PC-9 (cell line): ENCODE results near the gene FBP1. TPM values are rescaled to one million over a fixed set of nuclear protein-coding genes. Genes with fewer than 3 reads are reported as not detected.

Source experiments
- BruUV-seq: library from RNA; stranded (reverse); fragments of 400-500 nt; replicated peaks from 2 replicates; lab custom pipeline; 2021; lab: Mats Ljungman, UMichigan
- CTCF ChIA-PET: fragments of 300-600 bp; sonication (Branson Sonifier 250); formaldehyde crosslinking; loops from one replicate; lab custom pipeline; 2022; ENCODE audit warnings: antibody characterized with exemption; lab: Charles Lee
- POLR2A ChIA-PET: fragments of 300-600 bp; sonication (Branson Sonifier 250); formaldehyde crosslinking; loops from one replicate; lab custom pipeline; 2022; ENCODE audit warnings: antibody characterized with exemption; ENCODE audit not compliant: unreplicated experiment; lab: Charles Lee
- DNase-seq, 2 experiments: peaks; one replicate each; pipeline versions ENCODE4 v3.0.0 to v3.0.0-alpha.2; 2015 to 2022; ENCODE audit warnings: mixed read lengths in 1 of 2
- H2AFZ ChIP-seq: fragments of 200-600 bp; sonication (generic); 2 replicates; pipeline ENCODE4 v1.8.1; 2017; ENCODE audit warnings: antibody characterized with exemption
- H3F3A ChIP-seq: fragments of 200-600 bp; sonication (generic); 2 replicates; pipeline ENCODE4 v1.8.1; 2017; ENCODE audit warnings: antibody characterized with exemption, mild to moderate bottlenecking, low read depth; ENCODE audit not compliant: insufficient read depth
- H3K27ac ChIP-seq: fragments of 200-600 bp; sonication (generic); 2 replicates; pipeline ENCODE4 v1.6.1; 2016; ENCODE audit warnings: mixed run types
- H3K27me3 ChIP-seq: fragments of 200-600 bp; sonication (generic); 2 replicates; pipeline ENCODE4 v1.6.1; 2016; ENCODE audit warnings: low read depth, mixed run types; ENCODE audit not compliant: insufficient read depth
- H3K36me3 ChIP-seq: fragments of 200-600 bp; sonication (generic); 2 replicates; pipeline ENCODE4 v1.6.1; 2016; ENCODE audit warnings: low read depth, mixed run types
- H3K4me1 ChIP-seq: fragments of 200-600 bp; sonication (generic); replicated peaks from 2 replicates; pipeline ENCODE4 v1.6.1; 2016; ENCODE audit warnings: mixed run types; ENCODE audit not compliant: insufficient read depth
- H3K4me2 ChIP-seq: fragments of 200-600 bp; sonication (generic); 2 replicates; pipeline ENCODE4 v1.6.1; 2017; ENCODE audit warnings: mixed run types
- H3K4me3 ChIP-seq: fragments of 200-600 bp; sonication (generic); 2 replicates; pipeline ENCODE4 v1.6.1; 2016; ENCODE audit warnings: mixed run types
- H3K79me2 ChIP-seq: fragments of 200-600 bp; sonication (generic); 2 replicates; pipeline ENCODE4 v1.6.1; 2017; ENCODE audit warnings: low read depth, mixed run types
- H3K9me2 ChIP-seq: fragments of 200-600 bp; sonication (generic); 2 replicates; pipeline ENCODE4 v1.8.1; 2017; ENCODE audit warnings: mild to moderate bottlenecking; ENCODE audit not compliant: insufficient read depth
- H3K9me3 ChIP-seq: fragments of 200-600 bp; sonication (generic); 2 replicates; pipeline ENCODE4 v1.8.1; 2016; ENCODE audit warnings: low read depth; ENCODE audit not compliant: insufficient read depth
- H4K20me1 ChIP-seq: fragments of 200-600 bp; sonication (generic); 2 replicates; pipeline ENCODE4 v1.8.1; 2017; ENCODE audit not compliant: insufficient read depth
- EZH2 ChIP-seq: fragments of 200-600 bp; sonication (generic); IDR thresholded peaks from 2 replicates; pipeline ENCODE4 v1.8.0; 2017; ENCODE audit warnings: antibody characterized with exemption, low read depth
- intact Hi-C: fragments of 100-400 bp; cut with micrococcal nuclease; formaldehyde crosslinking; loops from one replicate; pipeline ENCODE4 v1.10.0; 2022; ENCODE audit not compliant: unreplicated experiment
- total RNA-seq: library from RNA; stranded (reverse); gene quantifications from 2 replicates; pipeline ENCODE4 v1.2.3, GENCODE V29; 2021
- TF ChIP-seq, protein P1 (sequence below): fragments of 200-600 bp; sonication (generic); conservative IDR thresholded peaks from 2 replicates; pipeline ENCODE4 v1.6.1; 2017; ENCODE audit warnings: mixed run types, antibody characterized with exemption, mild to moderate bottlenecking, moderate library complexity

FBP1 gene
- total RNA-seq, 1 experiment from 2014 or later: 34.9 TPM

DNA sequence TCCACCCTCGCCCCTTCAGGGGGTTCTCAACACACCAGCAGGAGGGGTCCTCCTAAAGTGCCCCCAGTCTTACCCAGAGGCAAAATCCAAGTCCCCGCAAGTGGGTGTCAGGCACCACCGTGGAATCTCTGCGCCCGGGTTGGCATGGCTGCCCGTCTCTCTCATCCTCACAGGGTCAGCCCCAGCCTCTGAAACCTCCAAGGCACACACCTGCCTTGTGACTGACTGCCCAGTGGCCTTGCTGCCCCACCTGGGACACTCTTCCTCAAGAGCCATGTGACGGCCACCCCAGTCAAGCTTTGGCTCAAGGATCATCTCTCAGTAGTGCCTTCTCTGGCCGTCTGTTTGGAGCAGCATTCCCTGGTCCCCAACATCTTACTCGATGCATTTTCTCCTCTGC is 50.6 kb downstream of the FBP1 start:
- no peak for DNase-seq
- no peak overlapping the region for H3K4me3 ChIP-seq
- BruUV-seq: no TSS peak
- no peak for TF ChIP-seq EZH2
- TF ChIP-seq, protein P1, sequence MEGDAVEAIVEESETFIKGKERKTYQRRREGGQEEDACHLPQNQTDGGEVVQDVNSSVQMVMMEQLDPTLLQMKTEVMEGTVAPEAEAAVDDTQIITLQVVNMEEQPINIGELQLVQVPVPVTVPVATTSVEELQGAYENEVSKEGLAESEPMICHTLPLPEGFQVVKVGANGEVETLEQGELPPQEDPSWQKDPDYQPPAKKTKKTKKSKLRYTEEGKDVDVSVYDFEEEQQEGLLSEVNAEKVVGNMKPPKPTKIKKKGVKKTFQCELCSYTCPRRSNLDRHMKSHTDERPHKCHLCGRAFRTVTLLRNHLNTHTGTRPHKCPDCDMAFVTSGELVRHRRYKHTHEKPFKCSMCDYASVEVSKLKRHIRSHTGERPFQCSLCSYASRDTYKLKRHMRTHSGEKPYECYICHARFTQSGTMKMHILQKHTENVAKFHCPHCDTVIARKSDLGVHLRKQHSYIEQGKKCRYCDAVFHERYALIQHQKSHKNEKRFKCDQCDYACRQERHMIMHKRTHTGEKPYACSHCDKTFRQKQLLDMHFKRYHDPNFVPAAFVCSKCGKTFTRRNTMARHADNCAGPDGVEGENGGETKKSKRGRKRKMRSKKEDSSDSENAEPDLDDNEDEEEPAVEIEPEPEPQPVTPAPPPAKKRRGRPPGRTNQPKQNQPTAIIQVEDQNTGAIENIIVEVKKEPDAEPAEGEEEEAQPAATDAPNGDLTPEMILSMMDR: no peak
- H4K20me1 ChIP-seq: no peaks in the 10 kb centered on the region
- intact Hi-C loops: no loop called here
- no peaks in the 10 kb centered on the region for H3K36me3 ChIP-seq
- no peaks in the 10 kb centered on the region for H3K9me2 ChIP-seq
- POLR2A ChIA-PET: interaction anchor here (0.6 kb wide), 2 partner anchors 252 to 995 kb away, joined by 5 to 16 read pairs; no protein-coding TSS in a partner anchor
- H3K9me3 ChIP-seq: no peaks in the 10 kb centered on the region
- H3K4me1 ChIP-seq: no peaks in the 10 kb centered on the region
- H3K79me2 ChIP-seq: no peaks in the 10 kb centered on the region
- H3F3A ChIP-seq: no peaks in the 10 kb centered on the region
- H3K27ac ChIP-seq: no peak overlapping the region
- no peak overlapping the region for H2AFZ ChIP-seq
- H3K27me3 ChIP-seq: no peaks in the 10 kb centered on the region
- CTCF ChIA-PET: no interaction called here
- H3K4me2 ChIP-seq: no peak overlapping the region

DNA sequence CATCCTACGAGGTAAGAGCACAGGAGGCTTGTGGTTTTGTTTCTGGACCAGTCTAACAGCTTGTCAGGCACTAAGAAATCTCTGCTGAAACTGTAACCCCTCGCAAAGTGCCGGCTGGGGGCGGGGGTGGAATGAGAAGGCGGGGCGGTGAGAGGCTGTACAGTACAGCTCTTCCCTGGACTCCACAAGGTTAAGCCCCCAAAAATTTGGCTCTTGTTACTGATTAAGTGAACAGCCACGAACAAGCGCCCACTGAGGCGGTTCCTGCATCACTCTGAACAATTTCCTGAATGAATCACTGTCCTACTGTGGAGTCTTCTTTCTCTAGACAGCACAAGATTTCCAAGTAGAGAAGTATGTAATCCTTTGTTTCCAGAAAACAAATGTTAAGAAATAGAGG is 52.5 kb downstream of the FBP1 start:
- intact Hi-C loops: no loop called here
- DNase-seq: peak in 1 of 2 experiments; percentile 8
- Histone ChIP-seq H3K4me2 (peak overlapping the region; percentile 39; the same call in 1 of the 2 replicates), H3F3A (no peaks in the 10 kb centered on the region), H3K9me3 (no peaks in the 10 kb centered on the region), H2AFZ (0 out of 2 replicates have a peak overlapping the region, but pooled peaks have one; percentile 28), H3K27ac (no peak overlapping the region), H3K9me2 (no peaks in the 10 kb centered on the region), H3K27me3 (no peaks in the 10 kb centered on the region), H3K79me2 (no peaks in the 10 kb centered on the region), H4K20me1 (no peaks in the 10 kb centered on the region), H3K4me1 (no peaks in the 10 kb centered on the region), H3K4me3 (no peak overlapping the region), H3K36me3 (no peaks in the 10 kb centered on the region)
- ChIA-PET CTCF (interaction anchor here (0.6 kb wide), 1 partner anchor 35 kb away, joined by 3 read pairs; no protein-coding TSS in a partner anchor), POLR2A (interaction anchor here (0.6 kb wide), 3 partner anchors 19 to 1669 kb away, joined by 5 to 10 read pairs (median 5); no protein-coding TSS in a partner anchor)
- BruUV-seq: no TSS peak
- TF ChIP-seq, protein P1: no peak
- TF ChIP-seq EZH2: no peak

DNA sequence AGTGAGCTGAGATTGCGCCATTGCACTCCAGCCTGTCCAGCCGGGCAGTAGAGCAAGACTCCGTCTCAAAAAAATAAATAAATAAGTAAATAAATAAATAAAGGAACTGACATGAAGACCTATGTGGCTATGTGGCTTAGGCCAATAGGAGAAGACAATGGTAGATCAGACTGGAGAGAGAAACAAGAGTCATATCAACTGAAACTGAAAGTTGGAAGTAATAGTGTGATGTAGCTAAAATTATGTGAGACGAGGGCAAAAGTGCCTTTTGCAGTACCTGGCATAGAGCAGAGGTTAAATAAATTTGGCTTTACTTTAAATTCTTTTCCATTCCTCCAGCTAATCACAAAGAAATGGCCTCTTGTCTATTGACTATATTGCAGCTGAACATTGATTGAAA is 53.0 kb downstream of the FBP1 start:
- Histone ChIP-seq H3K36me3 (no peaks in the 10 kb centered on the region), H3K4me1 (no peaks in the 10 kb centered on the region), H3K27ac (no peak overlapping the region), H3F3A (no peaks in the 10 kb centered on the region), H3K9me2 (no peaks in the 10 kb centered on the region), H3K27me3 (no peaks in the 10 kb centered on the region), H4K20me1 (no peaks in the 10 kb centered on the region), H3K9me3 (no peaks in the 10 kb centered on the region), H3K79me2 (no peaks in the 10 kb centered on the region), H2AFZ (0 out of 2 replicates have a peak overlapping the region, but pooled peaks have one; percentile 28), H3K4me2 (peak overlapping the region; percentile 39; the same call in 1 of the 2 replicates), H3K4me3 (no peak overlapping the region)
- CTCF ChIA-PET: interaction anchor here (0.6 kb wide), 1 partner anchor 35 kb away, joined by 3 read pairs; no protein-coding TSS in a partner anchor
- TF ChIP-seq EZH2: no peak
- TF ChIP-seq, protein P1: no peak
- intact Hi-C loops: no loop called here
- POLR2A ChIA-PET: interaction anchor here (0.6 kb wide), 5 partner anchors 18 to 1669 kb away, joined by 4 to 10 read pairs (median 5); no protein-coding TSS in a partner anchor
- DNase-seq: no peak
- BruUV-seq: no TSS peak
